Measurements from ENCODE around the gene AFF3. TPM values are rescaled to one million over a fixed set of nuclear protein-coding genes. Genes with fewer than 3 reads are reported as not detected.

Gene AFF3
- total and polyA plus RNA-seq, 2 donors (not counting 3 experiments of a cell fraction or from before 2014, with no cell fraction given) = 0.06 to 0.07 TPM

DNA sequence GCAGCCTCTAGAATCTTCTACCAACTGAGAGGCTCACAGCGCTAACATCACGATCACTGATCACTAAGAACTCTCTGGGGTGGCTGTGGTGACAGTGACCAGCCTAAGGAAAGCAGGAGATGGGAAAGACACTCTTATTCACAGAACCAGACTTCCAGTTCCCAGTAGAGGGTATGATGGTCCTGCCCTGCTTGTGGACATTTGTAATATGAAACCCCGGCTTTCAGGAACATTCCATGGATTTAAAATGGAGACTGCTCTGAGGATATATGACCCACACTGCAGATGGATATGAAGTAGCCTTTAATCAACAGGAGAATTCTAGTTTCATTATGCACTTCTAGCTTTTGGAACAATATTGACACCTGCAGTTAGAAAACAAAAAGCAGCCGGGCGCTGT is 131.8 kb downstream of the AFF3 start:
- no peak overlapping the region for H3K4me2 ChIP-seq (ENCODE audit: insufficient read depth, low read length)
- TF ChIP-seq FOS (IDR thresholded peaks at IDR 0.05; ENCODE audit: borderline replicate concordance, insufficient read depth, low read length) (no peak), JUN (IDR thresholded peaks at IDR 0.05; ENCODE audit: borderline replicate concordance, insufficient read depth, insufficient read length, low read depth) (no peak), GATA2 (IDR thresholded peaks at IDR 0.05; ENCODE audit: insufficient read depth, insufficient read length, low read depth, low read length) (no peak), POLR2AphosphoS5 (IDR thresholded peaks at IDR 0.05; ENCODE audit: insufficient read depth, low read depth, low read length) (no peak), MYC (IDR thresholded peaks at IDR 0.05; ENCODE audit: low read depth, low read length) (no peak), EZH2 (IDR thresholded peaks at IDR 0.05; ENCODE audit: borderline replicate concordance, low read depth, low read length, severe bottlenecking) (no peak), POLR2A (IDR thresholded peaks at IDR 0.05; ENCODE audit: low read depth, low read length) (no peak)
- TF ChIP-seq, protein P1, sequence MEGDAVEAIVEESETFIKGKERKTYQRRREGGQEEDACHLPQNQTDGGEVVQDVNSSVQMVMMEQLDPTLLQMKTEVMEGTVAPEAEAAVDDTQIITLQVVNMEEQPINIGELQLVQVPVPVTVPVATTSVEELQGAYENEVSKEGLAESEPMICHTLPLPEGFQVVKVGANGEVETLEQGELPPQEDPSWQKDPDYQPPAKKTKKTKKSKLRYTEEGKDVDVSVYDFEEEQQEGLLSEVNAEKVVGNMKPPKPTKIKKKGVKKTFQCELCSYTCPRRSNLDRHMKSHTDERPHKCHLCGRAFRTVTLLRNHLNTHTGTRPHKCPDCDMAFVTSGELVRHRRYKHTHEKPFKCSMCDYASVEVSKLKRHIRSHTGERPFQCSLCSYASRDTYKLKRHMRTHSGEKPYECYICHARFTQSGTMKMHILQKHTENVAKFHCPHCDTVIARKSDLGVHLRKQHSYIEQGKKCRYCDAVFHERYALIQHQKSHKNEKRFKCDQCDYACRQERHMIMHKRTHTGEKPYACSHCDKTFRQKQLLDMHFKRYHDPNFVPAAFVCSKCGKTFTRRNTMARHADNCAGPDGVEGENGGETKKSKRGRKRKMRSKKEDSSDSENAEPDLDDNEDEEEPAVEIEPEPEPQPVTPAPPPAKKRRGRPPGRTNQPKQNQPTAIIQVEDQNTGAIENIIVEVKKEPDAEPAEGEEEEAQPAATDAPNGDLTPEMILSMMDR (IDR thresholded peaks at IDR 0.05; ENCODE audit: extremely low read depth in 1 of 2, insufficient read depth in 1 of 2, low read depth in 1 of 2, low read length in 2 of 2) = no peak
- TF ChIP-seq, protein P2, sequence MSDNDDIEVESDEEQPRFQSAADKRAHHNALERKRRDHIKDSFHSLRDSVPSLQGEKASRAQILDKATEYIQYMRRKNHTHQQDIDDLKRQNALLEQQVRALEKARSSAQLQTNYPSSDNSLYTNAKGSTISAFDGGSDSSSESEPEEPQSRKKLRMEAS (IDR thresholded peaks at IDR 0.05; ENCODE audit: insufficient read depth, insufficient read length) = no peak

More for the DNA sequence above, 131.8 kb downstream of the AFF3 start:
- Histone ChIP-seq H3K4me1 (ENCODE audit: control insufficient read depth, extremely low read depth, insufficient read depth, low read length) (peaks cover 3% of the 10 kb centered on the region), H3K36me3 (ENCODE audit: control insufficient read depth in 2 of 2, extremely low read depth in 1 of 2, insufficient read depth in 2 of 2, low read length in 2 of 2) (no peaks in the 10 kb centered on the region), H3K27me3 (ENCODE audit: control insufficient read depth in 2 of 2, insufficient read depth in 2 of 2, low read length in 2 of 2) (peaks cover 0 to 1% of the 10 kb centered on the region in 2 experiments), H3K9ac (replicated peaks; ENCODE audit: extremely low read depth, insufficient read depth, low read length) (no peak overlapping the region), H3K27ac (ENCODE audit: insufficient read depth, low read depth, low read length) (no peak overlapping the region), H3K9me3 (replicated peaks; ENCODE audit: control insufficient read depth, insufficient read depth, low read length) (no peaks in the 10 kb centered on the region), H3K9me1 (replicated peaks; ENCODE audit: control insufficient read depth, extremely low read depth, insufficient read depth, low read length) (no peaks in the 10 kb centered on the region), H2AFZ (ENCODE audit: low read depth, low read length) (no peak overlapping the region), H3K4me3 (replicated peaks in 1 of 3; ENCODE audit: insufficient read depth in 1 of 3, low read depth in 1 of 3, low read length in 3 of 3) (no peak overlapping the region), H4K20me1 (replicated peaks; ENCODE audit: control insufficient read depth, extremely low read depth, insufficient read depth, low read length) (no peaks in the 10 kb centered on the region), H3K79me2 (ENCODE audit: control insufficient read depth, insufficient read depth, low read length) (no peaks in the 10 kb centered on the region)
- CTCF ChIA-PET = interaction anchor here (0.9 to 2.6 kb wide), 2 partner anchors 191 to 252 kb away, joined by 3 to 21 read pairs; no protein-coding TSS in a partner anchor
- BruUV-seq (replicated peaks) = no TSS peak
- DNase-seq (ENCODE audit: low read depth, low spot score) (no peak), FAIRE-seq (no peak)
- intact Hi-C loops (cut with micrococcal nuclease) = no loop called here
- dilution Hi-C loops (cut with MboI; ENCODE audit: extremely low pct_ligation_motif_present, low sequenced_read_pairs) = no loop called here
- POLR2A ChIA-PET = no interaction called here
